WTC11 (cell line): ENCODE results near the gene ANO10.

Experiments
- ATF6 ChIP-seq: sonication (generic); formaldehyde crosslinking; IDR thresholded peaks from 2 replicates; pipeline ENCODE4 v1.8.1; 2023; ENCODE audit warnings: mild to moderate bottlenecking, missing genetic modification reagents
- CTCF ChIP-seq: fragments of 200-600 bp; IDR thresholded peaks from 2 replicates; pipeline ENCODE4 v1.8.0; 2022; ENCODE audit warnings: antibody characterized with exemption
- ELF4 ChIP-seq: sonication (generic); formaldehyde crosslinking; IDR thresholded peaks from 2 replicates; pipeline ENCODE4 v1.8.1; 2022; ENCODE audit warnings: low read depth, mild to moderate bottlenecking, moderate library complexity, missing genetic modification reagents
- HMGXB4 ChIP-seq: sonication (generic); formaldehyde crosslinking; IDR thresholded peaks from 2 replicates; pipeline ENCODE4 v1.8.1; 2023; ENCODE audit warnings: mild to moderate bottlenecking, moderate library complexity, missing genetic modification reagents
- MAX ChIP-seq: sonication (generic); formaldehyde crosslinking; IDR thresholded peaks from 2 replicates; pipeline ENCODE4 v1.8.0; 2022; ENCODE audit warnings: mild to moderate bottlenecking, missing genetic modification reagents
- MLX ChIP-seq: sonication (generic); formaldehyde crosslinking; IDR thresholded peaks from 2 replicates; pipeline ENCODE4 v1.8.1; 2023; ENCODE audit warnings: mild to moderate bottlenecking, missing genetic modification reagents, moderate library complexity
- NFYB ChIP-seq: sonication (generic); formaldehyde crosslinking; conservative IDR thresholded peaks from 2 replicates; pipeline ENCODE4 v1.8.0; 2022; ENCODE audit warnings: low read depth, missing genetic modification reagents
- RELA ChIP-seq: sonication (generic); formaldehyde crosslinking; IDR thresholded peaks from 2 replicates; pipeline ENCODE4 v1.8.1; 2022; ENCODE audit warnings: missing genetic modification reagents, mild to moderate bottlenecking, borderline replicate concordance
- ZNF232 ChIP-seq: sonication (generic); formaldehyde crosslinking; IDR thresholded peaks from 2 replicates; pipeline ENCODE4 v1.8.0; 2022; ENCODE audit warnings: mild to moderate bottlenecking, missing genetic modification reagents
- TF ChIP-seq, protein P1 (sequence below): sonication (generic); formaldehyde crosslinking; IDR thresholded peaks from 2 replicates; pipeline ENCODE4 v1.8.0; 2022; ENCODE audit warnings: mild to moderate bottlenecking, missing genetic modification reagents

- TF ChIP-seq CTCF (no peak), MLX (no peak), ELF4 (CRISPR knock-in tag) (no peak), NFYB (CRISPR knock-in tag) (no peak), MAX (CRISPR knock-in tag) (no peak), RELA (CRISPR knock-in tag) (no peak), ATF6 (CRISPR knock-in tag) (no peak), HMGXB4 (no peak), ZNF232 (CRISPR knock-in tag) (no peak)
- TF ChIP-seq, protein P1, sequence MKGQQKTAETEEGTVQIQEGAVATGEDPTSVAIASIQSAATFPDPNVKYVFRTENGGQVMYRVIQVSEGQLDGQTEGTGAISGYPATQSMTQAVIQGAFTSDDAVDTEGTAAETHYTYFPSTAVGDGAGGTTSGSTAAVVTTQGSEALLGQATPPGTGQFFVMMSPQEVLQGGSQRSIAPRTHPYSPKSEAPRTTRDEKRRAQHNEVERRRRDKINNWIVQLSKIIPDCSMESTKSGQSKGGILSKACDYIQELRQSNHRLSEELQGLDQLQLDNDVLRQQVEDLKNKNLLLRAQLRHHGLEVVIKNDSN (CRISPR knock-in tag) = no peak
Observed at GRCh38 chr3:43388915-43389314, 232.9 kb downstream of the ANO10 start.
